HG02678 (cell line): ENCODE results near the gene NXPH2.
"Not testable (repeated sequence)": the region's sequence is repeated elsewhere in the genome, so short reads cannot be mapped to it uniquely, and the experiment has no call there.

Source experiments
- ATAC-seq: cut with Tn5 transposase; IDR thresholded peaks from one replicate; pipeline ENCODE4 v1.9.1; 2021; ENCODE audit warnings: mild to moderate bottlenecking, moderate library complexity; ENCODE audit not compliant: unreplicated experiment

NXPH2 gene

DNA sequence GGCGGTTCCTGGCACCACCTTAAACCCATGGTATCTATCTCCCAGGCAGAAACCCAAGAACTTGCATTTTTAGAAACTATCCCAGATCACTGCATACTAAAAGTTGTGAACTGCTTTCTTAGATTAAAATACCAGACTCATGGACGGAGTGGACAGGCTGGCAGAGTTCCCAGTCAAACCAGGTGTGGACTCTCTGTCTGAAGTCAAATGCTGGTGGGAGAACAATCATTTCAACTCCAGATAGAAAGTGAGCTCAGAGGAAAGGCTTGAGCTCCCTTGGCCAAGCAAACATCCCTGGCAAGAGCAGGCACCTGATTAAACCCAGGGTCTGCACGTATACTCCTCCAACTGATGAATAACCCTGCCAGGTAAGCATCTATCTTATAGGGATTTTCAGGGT is 19.5 kb downstream of the NXPH2 start:
- no peak for ATAC-seq

GRCh38 chr2:138757384-138757783 is 22.8 kb downstream of the NXPH2 start:
- ATAC-seq = no peak

- ATAC-seq = no peak
These were observed 27.8 kb downstream of the NXPH2 start for GRCh38 chr2:138752197-138752956.

DNA sequence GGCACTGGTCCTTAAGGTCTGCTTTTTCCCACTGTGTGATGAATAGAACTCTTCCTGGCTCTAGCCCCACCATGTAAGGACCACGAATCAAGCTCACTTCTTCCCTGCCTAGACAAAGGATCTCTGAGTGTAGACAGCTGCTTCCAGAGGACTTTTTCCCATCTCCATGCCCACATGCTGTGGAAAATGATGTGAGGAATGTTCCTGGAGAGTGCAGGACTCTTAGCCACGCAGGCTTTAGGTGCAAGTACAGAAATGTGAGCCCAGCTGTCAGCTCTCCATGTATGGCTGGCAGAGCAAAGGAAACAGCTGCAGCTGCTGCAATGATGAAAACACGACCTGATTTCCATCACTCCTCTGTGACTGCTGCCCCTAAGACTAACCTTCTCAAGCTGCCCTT is 35.5 kb downstream of the NXPH2 start:
- no peak for ATAC-seq

GRCh38 chr2:138742441-138743057 is 37.6 kb downstream of the NXPH2 start:
- ATAC-seq = no peak

GRCh38 chr2:138741851-138742250 is 38.3 kb downstream of the NXPH2 start:
- no peak for ATAC-seq

GRCh38 chr2:138737009-138737554 is 43.1 kb downstream of the NXPH2 start:
- ATAC-seq = not testable (repeated sequence)

- ATAC-seq = no peak
These were observed 47.5 kb downstream of the NXPH2 start for GRCh38 chr2:138732651-138733050.

- ATAC-seq = peak; percentile 80
These were observed 49.6 kb downstream of the NXPH2 start for GRCh38 chr2:138730497-138731030.

- ATAC-seq = no peak
These were observed 52.2 kb downstream of the NXPH2 start for GRCh38 chr2:138727956-138728355.

GRCh38 chr2:138726681-138727080 is 53.5 kb downstream of the NXPH2 start:
- no peak for ATAC-seq

DNA sequence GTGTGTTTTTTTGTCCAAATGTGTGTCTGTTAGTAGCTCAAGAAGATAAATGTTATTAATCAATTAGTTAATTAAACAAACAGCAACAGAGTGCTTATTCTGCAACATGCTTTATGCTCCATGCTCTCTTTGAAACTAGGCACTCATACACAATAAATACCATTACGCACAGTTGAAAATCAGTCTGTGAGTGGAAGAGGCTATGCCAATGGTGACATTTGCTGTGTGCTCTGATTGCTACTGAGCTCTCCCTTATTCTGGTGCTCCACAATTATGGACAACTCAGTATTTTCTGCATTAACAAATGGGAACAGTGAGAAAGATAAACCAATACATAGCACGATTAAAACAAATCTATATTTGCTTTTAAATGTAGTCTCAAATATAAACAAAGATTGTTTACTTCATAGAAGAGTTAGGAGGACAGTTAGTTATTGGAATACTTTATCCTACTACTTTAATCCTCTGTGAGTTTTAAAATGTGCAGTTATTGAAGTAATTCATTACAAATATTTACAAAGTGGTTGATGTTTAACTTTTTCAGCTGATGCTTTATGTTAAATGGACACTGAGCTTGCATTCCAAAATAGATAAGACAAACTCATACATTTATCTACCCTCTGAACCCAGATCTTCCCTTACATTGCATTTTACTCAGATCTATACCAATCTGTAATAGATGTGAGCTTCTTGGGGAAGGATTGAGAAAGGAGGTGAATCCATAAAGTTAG is 55.3 kb downstream of the NXPH2 start:
- no peak for ATAC-seq

DNA sequence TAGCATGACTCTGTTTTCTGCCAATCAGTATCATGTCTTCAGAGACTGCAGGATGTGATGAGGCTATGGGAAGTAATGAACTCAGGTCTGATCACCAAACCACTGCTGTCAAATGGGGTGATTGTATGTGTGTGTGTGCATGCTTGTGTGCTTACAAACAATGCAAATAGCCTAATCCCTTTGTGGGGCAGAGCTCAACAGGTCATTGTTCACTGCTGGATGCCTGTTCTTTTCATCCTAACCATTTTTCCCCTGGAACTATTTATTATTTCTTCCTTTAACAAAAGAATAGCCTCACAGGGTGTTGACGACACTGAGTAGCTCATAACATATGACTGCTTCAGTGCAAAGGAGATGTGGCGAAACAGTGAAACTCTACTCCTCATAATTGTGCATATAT is 55.9 kb downstream of the NXPH2 start:
- no peak for ATAC-seq

DNA sequence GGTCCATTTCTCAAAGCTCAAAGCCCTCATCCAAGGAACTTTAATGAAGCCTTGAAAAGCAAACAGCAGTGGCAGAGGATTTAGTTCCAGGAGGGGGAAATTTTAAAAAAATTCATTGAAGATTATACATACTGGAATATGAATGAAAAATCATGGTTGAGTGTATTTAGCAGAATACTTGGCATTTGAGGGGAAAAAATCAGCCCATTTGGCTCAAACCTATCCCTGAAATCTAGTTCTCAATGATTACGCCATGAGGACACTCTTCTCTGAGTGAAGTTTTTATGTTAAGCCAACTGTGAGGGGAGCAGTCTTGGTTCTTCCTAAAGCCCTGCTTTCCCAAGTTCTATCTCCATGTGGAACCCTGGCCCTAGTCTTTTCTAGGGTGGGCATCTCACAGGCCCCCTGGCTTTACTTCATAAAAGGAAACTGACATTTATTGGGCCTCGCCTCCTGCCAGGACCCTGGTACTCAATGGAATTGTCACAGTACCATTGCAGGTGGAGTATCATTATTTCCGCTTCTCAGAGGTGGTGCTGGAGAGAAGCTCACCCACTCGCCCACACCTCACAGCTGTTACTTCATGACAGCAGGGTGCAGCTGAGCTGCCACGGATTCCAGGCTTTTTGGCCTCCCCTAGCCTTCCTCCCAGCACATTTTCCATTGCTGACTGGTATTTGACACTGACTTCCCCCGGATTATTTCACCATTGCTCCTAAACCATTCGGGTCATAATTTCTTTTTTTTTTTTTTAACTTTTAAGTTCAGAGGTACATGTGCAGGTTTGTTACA is 56.8 kb downstream of the NXPH2 start:
- ATAC-seq = no peak

GRCh38 chr2:138722316-138722715 is 57.9 kb downstream of the NXPH2 start:
- no peak for ATAC-seq

- no peak for ATAC-seq
These were observed 60.0 kb downstream of the NXPH2 start for GRCh38 chr2:138720035-138720838.

GRCh38 chr2:138718405-138718804 is 61.8 kb downstream of the NXPH2 start:
- no peak for ATAC-seq

DNA sequence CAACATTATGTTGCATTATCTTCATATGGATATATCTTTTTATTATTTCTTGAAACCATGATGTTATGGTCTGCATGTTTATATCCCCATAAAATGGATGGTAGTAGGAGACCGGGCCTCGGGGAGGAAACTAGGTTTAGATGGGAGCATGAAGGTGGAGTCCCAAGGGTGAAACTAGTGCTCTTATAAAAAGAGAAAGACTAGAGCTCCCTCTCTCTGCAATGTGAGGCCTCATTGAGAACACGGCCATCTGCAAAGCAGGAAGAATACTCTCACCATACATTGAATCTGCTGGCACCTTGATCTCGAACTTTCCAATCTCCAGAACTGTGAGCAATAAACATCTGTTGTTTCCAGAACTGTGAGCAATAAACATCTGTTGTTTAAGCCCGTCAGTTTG is 64.0 kb downstream of the NXPH2 start:
- ATAC-seq = peak; percentile 34

GRCh38 chr2:138713504-138713903 is 66.7 kb downstream of the NXPH2 start:
- ATAC-seq = no peak

DNA sequence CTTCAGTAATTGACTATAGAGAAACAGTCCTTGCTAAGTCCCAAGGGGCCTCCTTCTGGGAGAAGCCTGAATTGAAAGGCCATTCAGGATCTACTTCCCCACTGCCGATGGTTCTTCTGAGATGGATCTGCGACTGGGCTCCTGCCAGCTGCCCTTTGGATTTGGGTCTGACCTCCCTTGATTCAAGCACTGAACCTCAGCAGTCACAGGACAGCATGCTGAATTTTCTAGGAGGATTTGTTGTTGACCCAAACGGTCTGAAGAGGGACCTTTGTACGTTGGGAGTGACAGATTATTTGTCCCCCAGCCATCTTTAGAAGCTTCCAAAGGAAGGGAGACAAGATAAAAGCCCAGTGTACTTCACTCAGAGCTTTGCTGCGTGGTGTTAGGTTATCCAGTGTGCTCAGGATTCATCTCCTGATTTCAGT is 67.1 kb downstream of the NXPH2 start:
- no peak for ATAC-seq
